ENCODE data around the gene EXOC6B.

- no peak for TF ChIP-seq CTCF (IDR thresholded peaks at IDR 0.05)
- no peak for TF ChIP-seq POLR2A (IDR thresholded peaks at IDR 0.05)
Observed at GRCh38 chr2:72713857-72714256, 112.0 kb downstream of the EXOC6B start.

All from body of pancreas (tissue), 4 donors.